Keratinocyte (primary cell): ENCODE results near the gene NEUROG1. TPM values are rescaled to one million over a fixed set of nuclear protein-coding genes. Genes with fewer than 3 reads are reported as not detected.

ENCODE experiments used
- DNase-seq: peaks from one replicate; pipeline ENCODE4 v3.0.0-alpha.2; 2011; ENCODE audit warnings: low read depth, missing footprints, low spot score
- FAIRE-seq: peaks from 2 replicates; lab custom pipeline; 2011; peaks lifted over from hg19 to GRCh38; lab: Jason Lieb, UNC
- H2AFZ ChIP-seq: 2 replicates; pipeline ENCODE4 v1.6.0; 2012; ENCODE audit warnings: low read length, control low read depth, inconsistent platforms; ENCODE audit not compliant: control insufficient read depth
- H3K27ac ChIP-seq: 2 replicates; pipeline ENCODE4 v1.5.1; 2011; ENCODE audit warnings: low read length; ENCODE audit not compliant: control insufficient read depth, insufficient read depth
- H3K27me3 ChIP-seq: 3 replicates; pipeline ENCODE4 v1.6.0; 2011; ENCODE audit warnings: low read length; ENCODE audit not compliant: control insufficient read depth, insufficient read depth; ENCODE audit errors: extremely low read depth
- H3K36me3 ChIP-seq, 2 experiments: 2 replicates in 1 of 2; 3 replicates in 1 of 2; pipeline ENCODE4 v1.5.1; 2011; ENCODE audit warnings: low read length in 2 of 2, mild to moderate bottlenecking in 1 of 2; ENCODE audit not compliant: control insufficient read depth in 2 of 2, insufficient read depth in 2 of 2; ENCODE audit errors: extremely low read depth in 1 of 2
- H3K4me1 ChIP-seq: 3 replicates; pipeline ENCODE4 v1.5.1; 2011; ENCODE audit warnings: low read length; ENCODE audit not compliant: control insufficient read depth, insufficient read depth; ENCODE audit errors: extremely low read depth
- H3K4me2 ChIP-seq: 3 replicates; pipeline ENCODE4 v1.6.0; 2011; ENCODE audit warnings: low read depth, low read length; ENCODE audit not compliant: control insufficient read depth, insufficient read depth; ENCODE audit errors: extremely low read depth
- H3K4me3 ChIP-seq, 3 experiments: fragments of 200-600 bp in 1 of 3; sonication (generic) in 1 of 3; 2 replicates in 2 of 3; 3 replicates in 1 of 3; pipeline ENCODE4 v1.5.1; 2011 to 2016; ENCODE audit warnings: low read length in 3 of 3, mild to moderate bottlenecking in 3 of 3, control low read depth in 2 of 3, inconsistent platforms in 1 of 3, low read depth in 1 of 3, mixed read lengths in 1 of 3, mixed run types in 1 of 3, moderate library complexity in 1 of 3; ENCODE audit not compliant: control insufficient read depth in 2 of 3, insufficient read depth in 2 of 3; ENCODE audit errors: extremely low read depth in 1 of 3
- H3K79me2 ChIP-seq: 2 replicates; pipeline ENCODE4 v1.6.0; 2012; ENCODE audit warnings: low read length; ENCODE audit not compliant: control insufficient read depth, insufficient read depth
- H3K9ac ChIP-seq: 3 replicates; pipeline ENCODE4 v1.6.0; 2011; ENCODE audit warnings: low read length; ENCODE audit not compliant: control insufficient read depth, insufficient read depth; ENCODE audit errors: extremely low read depth
- H3K9me1 ChIP-seq: 3 replicates; pipeline ENCODE4 v1.6.0; 2011; ENCODE audit warnings: low read length; ENCODE audit not compliant: control insufficient read depth, insufficient read depth; ENCODE audit errors: extremely low read depth
- H3K9me3 ChIP-seq: 2 replicates; pipeline ENCODE4 v1.5.1; 2012; ENCODE audit warnings: low read depth, low read length; ENCODE audit not compliant: control insufficient read depth
- H4K20me1 ChIP-seq: 3 replicates; pipeline ENCODE4 v1.6.0; 2011; ENCODE audit warnings: low read length; ENCODE audit not compliant: control insufficient read depth, insufficient read depth; ENCODE audit errors: extremely low read depth
- EZH2 ChIP-seq: IDR thresholded peaks from one replicate; pipeline ENCODE4 v1.6.1; 2012; ENCODE audit warnings: inconsistent platforms, mild to moderate bottlenecking, low read length, moderate library complexity
- dilution Hi-C: fragments of 300-500 bp; cut with MboI; formaldehyde crosslinking; loops from one replicate; pipeline ENCODE4 v1.7.0; 2020; ENCODE audit warnings: low sequenced_read_pairs; ENCODE audit not compliant: extremely low pct_ligation_motif_present
- polyA plus RNA-seq, 5 experiments: library from polyadenylated mRNA; depleted of rRNA in 3 of 5; stranded (reverse) in 3 of 5; stranded (forward) in 1 of 5; unstranded in 1 of 5; fragments of >200 nt; gene quantifications; 1 replicate in 1 of 5; 2 replicates in 3 of 5; 3 replicates in 1 of 5; pipeline versions ENCODE4 v1.2.1 to v1.2.3, GENCODE V29; 2011 to 2012; ENCODE audit warnings: missing spikeins in 2 of 5, low read depth in 1 of 5, low replicate concordance in 1 of 5
- TF ChIP-seq, protein P1 (sequence below), 3 experiments: IDR thresholded peaks in 1 of 3; conservative IDR thresholded peaks in 1 of 3; optimal IDR thresholded peaks in 1 of 3; 2 replicates in 2 of 3; 3 replicates in 1 of 3; pipeline versions ENCODE3 to v1.5.1; 2011; ENCODE audit warnings: low read length in 3 of 3, mild to moderate bottlenecking in 3 of 3, moderate library complexity in 2 of 3, control low read depth in 1 of 3, inconsistent platforms in 1 of 3; ENCODE audit not compliant: insufficient read depth in 2 of 3; ENCODE audit errors: extremely low read depth in 1 of 3

The NEUROG1 gene
- polyA plus RNA-seq, 1 donor (not counting 4 experiments of a cell fraction or from before 2014, with no cell fraction given), result not detected

DNA sequence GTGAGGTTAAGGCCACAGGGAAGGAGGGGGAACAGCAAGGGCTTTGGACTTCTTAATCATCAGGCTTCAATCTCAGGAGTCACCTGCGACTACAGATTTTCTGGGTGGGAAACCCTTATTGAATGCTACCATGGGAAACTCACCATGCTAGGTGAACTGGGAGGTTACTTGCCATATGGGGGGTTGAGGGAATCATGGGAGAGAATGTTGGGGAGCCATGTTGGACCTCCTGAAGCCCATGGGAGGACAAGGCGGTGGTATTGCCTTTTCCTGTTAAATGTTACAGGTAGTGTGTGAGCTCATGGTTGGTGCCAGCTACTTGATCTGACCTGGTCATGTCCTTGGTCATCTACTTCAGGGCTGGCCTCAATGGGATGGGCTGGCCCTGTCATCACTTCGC lies 31.4 kb downstream of the NEUROG1 start:
- Histone ChIP-seq H3K9me1 (no peaks in the 10 kb centered on the region), H3K4me3 (no peak overlapping the region), H2AFZ (no peak overlapping the region), H3K36me3 (no peaks in the 10 kb centered on the region), H3K27me3 (no peaks in the 10 kb centered on the region), H3K27ac (no peak overlapping the region), H3K4me2 (no peak overlapping the region), H3K9ac (no peak overlapping the region), H4K20me1 (no peaks in the 10 kb centered on the region), H3K79me2 (no peaks in the 10 kb centered on the region), H3K4me1 (peaks cover 26% of the 10 kb centered on the region), H3K9me3 (peaks cover 8% of the 10 kb centered on the region)
- dilution Hi-C loops, result no loop called here
- FAIRE-seq, result no peak
- no peak for DNase-seq
- TF ChIP-seq, protein P1, sequence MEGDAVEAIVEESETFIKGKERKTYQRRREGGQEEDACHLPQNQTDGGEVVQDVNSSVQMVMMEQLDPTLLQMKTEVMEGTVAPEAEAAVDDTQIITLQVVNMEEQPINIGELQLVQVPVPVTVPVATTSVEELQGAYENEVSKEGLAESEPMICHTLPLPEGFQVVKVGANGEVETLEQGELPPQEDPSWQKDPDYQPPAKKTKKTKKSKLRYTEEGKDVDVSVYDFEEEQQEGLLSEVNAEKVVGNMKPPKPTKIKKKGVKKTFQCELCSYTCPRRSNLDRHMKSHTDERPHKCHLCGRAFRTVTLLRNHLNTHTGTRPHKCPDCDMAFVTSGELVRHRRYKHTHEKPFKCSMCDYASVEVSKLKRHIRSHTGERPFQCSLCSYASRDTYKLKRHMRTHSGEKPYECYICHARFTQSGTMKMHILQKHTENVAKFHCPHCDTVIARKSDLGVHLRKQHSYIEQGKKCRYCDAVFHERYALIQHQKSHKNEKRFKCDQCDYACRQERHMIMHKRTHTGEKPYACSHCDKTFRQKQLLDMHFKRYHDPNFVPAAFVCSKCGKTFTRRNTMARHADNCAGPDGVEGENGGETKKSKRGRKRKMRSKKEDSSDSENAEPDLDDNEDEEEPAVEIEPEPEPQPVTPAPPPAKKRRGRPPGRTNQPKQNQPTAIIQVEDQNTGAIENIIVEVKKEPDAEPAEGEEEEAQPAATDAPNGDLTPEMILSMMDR (optimal IDR thresholded peaks at IDR 0.05 in 1 of 3, IDR thresholded peaks at IDR 0.05 in 1 of 3, conservative IDR thresholded peaks at IDR 0.05 in 1 of 3; ENCODE audit: extremely low read depth in 1 of 3, insufficient read depth in 2 of 3, low read length in 3 of 3), result no peak
- no peak for TF ChIP-seq EZH2

DNA sequence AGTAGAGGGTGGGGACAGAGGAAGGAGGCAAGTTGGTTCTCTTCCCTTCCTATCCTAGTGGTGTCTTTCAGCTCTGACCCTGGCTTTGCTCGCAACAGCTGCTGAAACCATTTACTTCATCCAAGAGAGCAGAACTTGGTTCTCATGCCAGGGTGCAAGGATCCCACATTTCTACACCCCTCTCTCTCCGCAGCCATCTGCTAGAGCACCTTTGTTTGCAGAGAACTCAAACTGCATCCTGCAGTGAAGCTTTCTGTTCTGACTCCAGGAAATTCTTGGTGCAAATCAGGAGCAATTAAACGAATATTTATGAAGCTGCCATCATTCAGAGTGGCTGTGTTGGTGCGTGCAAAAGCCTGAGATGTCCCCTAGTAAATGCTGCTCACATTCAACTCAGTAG lies 31.9 kb downstream of the NEUROG1 start:
- dilution Hi-C loops, result no loop called here
- no peaks in the 10 kb centered on the region for H4K20me1 ChIP-seq
- H3K9me3 ChIP-seq, result peaks cover 8% of the 10 kb centered on the region
- no peak for TF ChIP-seq EZH2
- TF ChIP-seq, protein P1 (optimal IDR thresholded peaks at IDR 0.05 in 1 of 3, IDR thresholded peaks at IDR 0.05 in 1 of 3, conservative IDR thresholded peaks at IDR 0.05 in 1 of 3; ENCODE audit: extremely low read depth in 1 of 3, insufficient read depth in 2 of 3, low read length in 3 of 3), result no peak
- no peaks in the 10 kb centered on the region for H3K27me3 ChIP-seq
- H3K9me1 ChIP-seq, result no peaks in the 10 kb centered on the region
- no peak overlapping the region for H2AFZ ChIP-seq
- no peaks in the 10 kb centered on the region for H3K79me2 ChIP-seq
- H3K9ac ChIP-seq, result no peak overlapping the region
- DNase-seq, result no peak
- H3K4me3 ChIP-seq, result no peak overlapping the region
- H3K27ac ChIP-seq, result no peak overlapping the region
- peaks cover 26% of the 10 kb centered on the region for H3K4me1 ChIP-seq
- H3K36me3 ChIP-seq, result no peaks in the 10 kb centered on the region
- no peak overlapping the region for H3K4me2 ChIP-seq
- FAIRE-seq, result no peak
